NOMO-1 (cell line): Measurements from ENCODE around the gene CD6.

ENCODE experiments used
- DNase-seq, 2 experiments: peaks; one replicate each; lab custom pipeline; 2025; ENCODE audit not compliant: unreplicated experiment in 2 of 2; lab: John Stamatoyannopoulos, UW

CD6 gene

GRCh38 chr11:61069427-61069826, 97.9 kb downstream of the CD6 start:
- DNase-seq: no peak
